ENCODE measurements around the gene SNRPN. TPM values are rescaled to one million over a fixed set of nuclear protein-coding genes. Genes with fewer than 3 reads are reported as not detected.
A peak's percentile ranks its signal among the peaks of the same experiment; 100 is the strongest.
"Not testable (repeated sequence)": the region's sequence is repeated elsewhere in the genome, so short reads cannot be mapped to it uniquely, and the experiment has no call there.

SNRPN gene
- total RNA-seq (2014; rRNA removed; shearing (Covaris generic)), result 1,084 and 1,150 TPM in 2 replicates

- DNase-seq, result peak; percentile 80
- Histone ChIP-seq H3K27me3 (ENCODE audit: control insufficient read depth, insufficient read depth, low read length) (no peaks in the 10 kb centered on the region), H3K36me3 (replicated peaks; ENCODE audit: control insufficient read depth, insufficient read depth, low read length) (no peaks in the 10 kb centered on the region), H3K4me3 (ENCODE audit: insufficient read depth, low read depth, low read length) (peak within 1 kb of the TSS; percentile 86)
Observed at GRCh38 chr15:24954783-24955530, at the start of gene SNRPN, which contains the start of gene SNURF. Gene SNRPN (plus strand): TSS chr15:24954987. CDS start chr15:24974454, 19,467 bp downstream. Gene SNURF (plus strand): TSS chr15:24954987. CDS start chr15:24955049, 62 bp downstream.

- H3K27me3 ChIP-seq (ENCODE audit: control insufficient read depth, insufficient read depth, low read length), result no peaks in the 10 kb centered on the region
- no peak overlapping the region for H3K4me3 ChIP-seq (ENCODE audit: insufficient read depth, low read depth, low read length)
- DNase-seq, result no peak
- H3K36me3 ChIP-seq (replicated peaks; ENCODE audit: control insufficient read depth, insufficient read depth, low read length), result no peaks in the 10 kb centered on the region
Observed at GRCh38 chr15:24916305-24917009, 38.3 kb upstream of the SNRPN start.

GRCh38 chr15:24917431-24917830, 37.4 kb upstream of the SNRPN start:
- Histone ChIP-seq H3K27me3 (ENCODE audit: control insufficient read depth, insufficient read depth, low read length) (no peaks in the 10 kb centered on the region), H3K36me3 (replicated peaks; ENCODE audit: control insufficient read depth, insufficient read depth, low read length) (no peaks in the 10 kb centered on the region), H3K4me3 (ENCODE audit: insufficient read depth, low read depth, low read length) (no peak overlapping the region)
- no peak for DNase-seq

- no peak overlapping the region for H3K4me3 ChIP-seq (ENCODE audit: insufficient read depth, low read depth, low read length)
- DNase-seq, result no peak
- no peaks in the 10 kb centered on the region for H3K27me3 ChIP-seq (ENCODE audit: control insufficient read depth, insufficient read depth, low read length)
- no peaks in the 10 kb centered on the region for H3K36me3 ChIP-seq (replicated peaks; ENCODE audit: control insufficient read depth, insufficient read depth, low read length)
Observed at GRCh38 chr15:24919446-24919845, 35.3 kb upstream of the SNRPN start.

- not testable (repeated sequence) for H3K4me3 ChIP-seq (ENCODE audit: insufficient read depth, low read depth, low read length); H3K36me3 ChIP-seq (replicated peaks; ENCODE audit: control insufficient read depth, insufficient read depth, low read length); DNase-seq; H3K27me3 ChIP-seq (ENCODE audit: control insufficient read depth, insufficient read depth, low read length)
Observed at GRCh38 chr15:24922781-24923180, 32.0 kb upstream of the SNRPN start.

GRCh38 chr15:24924153-24924552, 30.6 kb upstream of the SNRPN start:
- DNase-seq, result no peak
- no peaks in the 10 kb centered on the region for H3K36me3 ChIP-seq (replicated peaks; ENCODE audit: control insufficient read depth, insufficient read depth, low read length)
- H3K4me3 ChIP-seq (ENCODE audit: insufficient read depth, low read depth, low read length), result no peak overlapping the region
- no peaks in the 10 kb centered on the region for H3K27me3 ChIP-seq (ENCODE audit: control insufficient read depth, insufficient read depth, low read length)

- no peak for DNase-seq
- H3K36me3 ChIP-seq (replicated peaks; ENCODE audit: control insufficient read depth, insufficient read depth, low read length), result no peaks in the 10 kb centered on the region
- H3K27me3 ChIP-seq (ENCODE audit: control insufficient read depth, insufficient read depth, low read length), result no peaks in the 10 kb centered on the region
- no peak overlapping the region for H3K4me3 ChIP-seq (ENCODE audit: insufficient read depth, low read depth, low read length)
Observed at GRCh38 chr15:24924621-24925020, 30.2 kb upstream of the SNRPN start.

GRCh38 chr15:24931874-24932732, 22.7 kb upstream of the SNRPN start:
- not testable (repeated sequence) for H3K4me3 ChIP-seq (ENCODE audit: insufficient read depth, low read depth, low read length); DNase-seq; H3K27me3 ChIP-seq (ENCODE audit: control insufficient read depth, insufficient read depth, low read length); H3K36me3 ChIP-seq (replicated peaks; ENCODE audit: control insufficient read depth, insufficient read depth, low read length)

GRCh38 chr15:24933716-24934115, 21.1 kb upstream of the SNRPN start:
- Histone ChIP-seq H3K4me3 (ENCODE audit: insufficient read depth, low read depth, low read length) (no peak overlapping the region), H3K36me3 (replicated peaks; ENCODE audit: control insufficient read depth, insufficient read depth, low read length) (no peaks in the 10 kb centered on the region), H3K27me3 (ENCODE audit: control insufficient read depth, insufficient read depth, low read length) (no peaks in the 10 kb centered on the region)
- DNase-seq, result no peak

GRCh38 chr15:24938224-24938623, 16.6 kb upstream of the SNRPN start:
- not testable (repeated sequence) for H3K4me3 ChIP-seq (ENCODE audit: insufficient read depth, low read depth, low read length); DNase-seq; H3K36me3 ChIP-seq (replicated peaks; ENCODE audit: control insufficient read depth, insufficient read depth, low read length); H3K27me3 ChIP-seq (ENCODE audit: control insufficient read depth, insufficient read depth, low read length)

- no peak for DNase-seq
- Histone ChIP-seq H3K36me3 (replicated peaks; ENCODE audit: control insufficient read depth, insufficient read depth, low read length) (no peaks in the 10 kb centered on the region), H3K4me3 (ENCODE audit: insufficient read depth, low read depth, low read length) (no peak overlapping the region), H3K27me3 (ENCODE audit: control insufficient read depth, insufficient read depth, low read length) (no peaks in the 10 kb centered on the region)
Observed at GRCh38 chr15:24940236-24940635, 14.6 kb upstream of the SNRPN start.

GRCh38 chr15:24943361-24943760, 11.4 kb upstream of the SNRPN start:
- Histone ChIP-seq H3K36me3 (replicated peaks; ENCODE audit: control insufficient read depth, insufficient read depth, low read length) (no peaks in the 10 kb centered on the region), H3K4me3 (ENCODE audit: insufficient read depth, low read depth, low read length) (no peak overlapping the region), H3K27me3 (ENCODE audit: control insufficient read depth, insufficient read depth, low read length) (no peaks in the 10 kb centered on the region)
- no peak for DNase-seq

- no peak for DNase-seq
- Histone ChIP-seq H3K36me3 (replicated peaks; ENCODE audit: control insufficient read depth, insufficient read depth, low read length) (no peaks in the 10 kb centered on the region), H3K27me3 (ENCODE audit: control insufficient read depth, insufficient read depth, low read length) (no peaks in the 10 kb centered on the region), H3K4me3 (ENCODE audit: insufficient read depth, low read depth, low read length) (no peak overlapping the region)
Observed at GRCh38 chr15:24944954-24945353, 9.8 kb upstream of the SNRPN start.

GRCh38 chr15:24945711-24946110, 9.1 kb upstream of the SNRPN start:
- no peak for DNase-seq

More at GRCh38 chr15:24945711-24946110, 9.1 kb upstream of the SNRPN start:
- H3K27me3 ChIP-seq (ENCODE audit: control insufficient read depth, insufficient read depth, low read length), result no peaks in the 10 kb centered on the region
- no peak overlapping the region for H3K4me3 ChIP-seq (ENCODE audit: insufficient read depth, low read depth, low read length)
- no peaks in the 10 kb centered on the region for H3K36me3 ChIP-seq (replicated peaks; ENCODE audit: control insufficient read depth, insufficient read depth, low read length)

All from H7 (cell line).